ENCODE data around the gene KCNH1. TPM values are rescaled to one million over a fixed set of nuclear protein-coding genes. Genes with fewer than 3 reads are reported as not detected.
A peak's percentile ranks its signal among the peaks of the same experiment; 100 is the strongest.
"Not testable (repeated sequence)": the region's sequence is repeated elsewhere in the genome, so short reads cannot be mapped to it uniquely, and the experiment has no call there.

KCNH1 gene
- total RNA-seq, 3 donors from 2014 or later = 0.81 to 1.7 (median 1.2) TPM

DNA sequence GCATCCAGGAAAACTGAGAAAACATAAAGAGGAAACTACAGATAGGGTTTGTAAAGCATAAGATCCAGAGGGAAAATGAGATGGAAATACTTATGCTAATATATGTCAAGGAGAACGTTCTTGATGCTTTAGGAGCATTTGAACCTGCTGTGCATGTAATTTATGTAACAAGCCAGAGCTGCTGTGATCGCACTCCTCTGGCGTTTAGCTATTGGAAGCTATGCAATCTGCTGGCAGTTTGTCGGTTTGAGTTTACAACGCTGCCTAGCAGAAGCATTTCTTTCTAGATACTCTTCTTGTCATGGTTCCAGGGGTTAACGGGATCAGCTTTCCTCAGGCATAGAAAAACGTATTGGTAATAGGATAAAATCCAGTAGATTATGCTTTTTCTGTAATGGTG is 182.7 kb downstream of the KCNH1 start:
- TF ChIP-seq, protein P1, sequence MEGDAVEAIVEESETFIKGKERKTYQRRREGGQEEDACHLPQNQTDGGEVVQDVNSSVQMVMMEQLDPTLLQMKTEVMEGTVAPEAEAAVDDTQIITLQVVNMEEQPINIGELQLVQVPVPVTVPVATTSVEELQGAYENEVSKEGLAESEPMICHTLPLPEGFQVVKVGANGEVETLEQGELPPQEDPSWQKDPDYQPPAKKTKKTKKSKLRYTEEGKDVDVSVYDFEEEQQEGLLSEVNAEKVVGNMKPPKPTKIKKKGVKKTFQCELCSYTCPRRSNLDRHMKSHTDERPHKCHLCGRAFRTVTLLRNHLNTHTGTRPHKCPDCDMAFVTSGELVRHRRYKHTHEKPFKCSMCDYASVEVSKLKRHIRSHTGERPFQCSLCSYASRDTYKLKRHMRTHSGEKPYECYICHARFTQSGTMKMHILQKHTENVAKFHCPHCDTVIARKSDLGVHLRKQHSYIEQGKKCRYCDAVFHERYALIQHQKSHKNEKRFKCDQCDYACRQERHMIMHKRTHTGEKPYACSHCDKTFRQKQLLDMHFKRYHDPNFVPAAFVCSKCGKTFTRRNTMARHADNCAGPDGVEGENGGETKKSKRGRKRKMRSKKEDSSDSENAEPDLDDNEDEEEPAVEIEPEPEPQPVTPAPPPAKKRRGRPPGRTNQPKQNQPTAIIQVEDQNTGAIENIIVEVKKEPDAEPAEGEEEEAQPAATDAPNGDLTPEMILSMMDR (IDR thresholded peaks at IDR 0.05) = no peak
- Histone ChIP-seq H3K9me3 (no peaks in the 10 kb centered on the region), H3K4me1 (ENCODE audit: low read depth) (no peaks in the 10 kb centered on the region), H3K4me3 (no peak overlapping the region), H3K36me3 (ENCODE audit: low read depth) (no peaks in the 10 kb centered on the region)
- ATAC-seq = no peak
- no peak for DNase-seq
- intact Hi-C loops (cut with DNase I, micrococcal nuclease) = no loop called here

DNA sequence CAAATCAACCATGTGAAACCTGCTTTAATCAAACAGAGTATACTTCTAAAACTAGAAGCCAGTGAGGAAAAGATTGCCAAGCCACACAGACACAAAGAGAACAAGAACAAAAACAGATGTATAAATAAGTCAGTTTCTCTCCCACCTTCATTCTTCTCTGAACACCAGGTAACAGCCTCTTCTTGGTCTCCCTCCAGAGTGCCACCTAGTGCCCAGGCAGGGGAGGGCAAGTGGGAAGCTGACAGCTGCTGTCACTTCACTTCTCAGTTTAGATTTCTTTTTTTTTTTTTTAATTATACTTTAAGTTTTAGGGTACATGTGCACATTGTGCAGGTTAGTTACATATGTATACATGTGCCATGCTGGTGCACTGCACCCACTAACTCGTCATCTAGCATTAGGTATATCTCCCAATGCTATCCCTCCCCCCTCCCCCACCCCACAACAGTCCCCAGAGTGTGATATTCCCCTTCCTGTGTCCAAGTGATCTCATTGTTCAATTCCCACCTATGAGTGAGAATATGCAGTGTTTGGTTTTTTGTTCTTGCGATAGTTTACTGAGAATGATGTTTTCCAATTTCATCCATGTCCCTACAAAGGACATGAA is 183.9 kb downstream of the KCNH1 start:
- peak; percentile 46 for ATAC-seq

DNA sequence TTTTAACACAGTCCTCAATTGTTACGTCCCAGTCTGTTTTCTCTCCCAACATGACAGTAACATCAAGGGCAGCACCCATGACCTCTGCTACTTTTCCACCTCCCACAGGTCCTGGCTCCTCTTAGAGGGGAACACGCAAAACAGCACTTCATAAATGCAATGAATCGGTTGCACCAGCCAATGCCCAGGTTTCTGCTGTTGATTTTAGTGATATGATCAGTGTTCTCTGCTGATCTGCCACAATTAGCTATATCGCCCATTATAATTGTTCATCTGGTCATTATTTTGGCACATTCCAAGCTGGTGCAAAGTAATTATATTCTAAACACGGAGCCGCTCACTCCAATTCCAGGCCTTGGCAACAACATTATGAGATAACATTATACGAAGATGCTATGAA is 184.5 kb downstream of the KCNH1 start:
- no peak for ATAC-seq
- H3K4me3 ChIP-seq = no peak overlapping the region
- no peaks in the 10 kb centered on the region for H3K36me3 ChIP-seq (ENCODE audit: low read depth)
- TF ChIP-seq, protein P1 (IDR thresholded peaks at IDR 0.05) = no peak
- no peaks in the 10 kb centered on the region for H3K4me1 ChIP-seq (ENCODE audit: low read depth)
- DNase-seq = no peak
- intact Hi-C loops (cut with DNase I, micrococcal nuclease) = no loop called here
- H3K9me3 ChIP-seq = no peaks in the 10 kb centered on the region

More for the DNA sequence above, 183.9 kb downstream of the KCNH1 start:
- TF ChIP-seq, protein P1 (IDR thresholded peaks at IDR 0.05) = peak; percentile 23
- peak in 2 of 3 donors; percentile 68 to 70 for DNase-seq
- H3K4me1 ChIP-seq (ENCODE audit: low read depth); H3K4me3 ChIP-seq; H3K9me3 ChIP-seq; intact Hi-C loops (cut with DNase I, micrococcal nuclease); H3K36me3 ChIP-seq (ENCODE audit: low read depth): not testable (repeated sequence)

DNA sequence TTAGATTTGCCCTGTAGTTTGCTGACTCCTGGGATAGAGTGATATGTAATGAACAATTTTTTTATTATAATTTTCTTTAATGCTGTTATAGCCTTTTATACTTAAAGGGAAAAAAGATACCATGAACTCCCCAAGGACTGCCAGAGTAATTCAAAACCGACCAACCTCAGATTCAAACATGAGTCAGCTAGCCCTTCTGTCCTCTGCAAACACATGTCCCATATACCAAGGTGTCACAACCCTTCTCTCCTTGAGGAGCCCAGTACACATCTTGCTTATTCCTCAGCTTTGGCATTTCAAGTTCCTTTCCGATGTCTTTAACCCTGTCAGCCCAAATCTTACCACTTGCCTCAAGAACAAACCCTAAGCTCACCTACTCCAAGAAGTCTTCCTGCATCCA is 184.9 kb downstream of the KCNH1 start:
- no peaks in the 10 kb centered on the region for H3K36me3 ChIP-seq (ENCODE audit: low read depth)
- H3K4me3 ChIP-seq = no peak overlapping the region
- intact Hi-C loops (cut with DNase I, micrococcal nuclease) = no loop called here
- no peak for DNase-seq
- no peaks in the 10 kb centered on the region for H3K9me3 ChIP-seq
- ATAC-seq = no peak
- H3K4me1 ChIP-seq (ENCODE audit: low read depth) = no peaks in the 10 kb centered on the region
- TF ChIP-seq, protein P1 (IDR thresholded peaks at IDR 0.05) = no peak

DNA sequence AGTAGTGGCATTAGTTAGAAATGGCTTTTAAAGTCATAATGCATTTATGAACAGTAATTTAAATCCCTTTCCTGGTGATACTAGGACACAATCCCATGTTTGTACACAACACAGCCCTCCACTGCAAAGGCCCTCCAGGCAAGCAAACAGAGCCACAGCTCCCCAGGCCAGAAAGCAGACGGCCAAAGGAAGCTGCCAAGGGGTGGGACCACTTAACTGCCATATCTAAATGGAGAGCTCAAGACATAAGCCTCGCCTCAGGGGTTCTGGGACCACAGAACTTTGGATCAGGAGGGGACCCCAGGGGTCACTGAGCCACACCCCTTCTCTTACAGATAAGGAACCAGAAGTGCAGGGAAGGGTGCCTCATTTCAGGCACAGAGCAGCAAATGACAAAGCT is 189.7 kb downstream of the KCNH1 start:
- ATAC-seq = no peak
- intact Hi-C loops (cut with DNase I, micrococcal nuclease) = no loop called here
- Histone ChIP-seq H3K4me1 (ENCODE audit: low read depth) (no peaks in the 10 kb centered on the region), H3K9me3 (no peaks in the 10 kb centered on the region), H3K36me3 (ENCODE audit: low read depth) (no peaks in the 10 kb centered on the region), H3K4me3 (no peak overlapping the region)
- DNase-seq = no peak
- TF ChIP-seq, protein P1 (IDR thresholded peaks at IDR 0.05) = no peak

DNA sequence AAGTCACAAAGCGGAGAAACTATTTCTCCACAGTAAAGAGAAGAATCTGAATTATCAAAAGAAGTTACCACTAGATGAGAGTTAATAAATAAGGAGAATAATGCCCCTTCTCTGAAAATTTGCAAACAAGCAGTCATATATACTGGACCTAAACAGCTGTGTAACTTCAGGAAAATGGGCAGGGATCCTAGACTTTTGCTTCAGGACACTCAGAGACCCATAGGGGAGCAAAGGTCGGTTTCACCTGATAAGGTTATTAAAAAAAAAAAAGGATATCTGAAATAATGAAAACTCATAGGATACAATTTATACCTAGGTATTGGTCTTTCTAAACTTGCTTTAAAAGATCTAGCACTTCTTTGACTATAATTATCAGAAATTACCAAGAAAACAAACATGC is 191.4 kb downstream of the KCNH1 start:
- Histone ChIP-seq H3K4me1 (ENCODE audit: low read depth) (no peaks in the 10 kb centered on the region), H3K4me3 (no peak overlapping the region), H3K9me3 (no peaks in the 10 kb centered on the region), H3K36me3 (ENCODE audit: low read depth) (no peaks in the 10 kb centered on the region)
- intact Hi-C loops (cut with DNase I, micrococcal nuclease) = no loop called here
- TF ChIP-seq, protein P1 (IDR thresholded peaks at IDR 0.05) = no peak
- ATAC-seq (no peak), DNase-seq (no peak)

Measured in mucosa of descending colon (tissue), 3 donors.